ENCODE measurements around the gene PABPC1L. TPM values are rescaled to one million over a fixed set of nuclear protein-coding genes. Genes with fewer than 3 reads are reported as not detected.

PABPC1L gene
- total RNA-seq, 1 experiment from 2014 or later = 83.5 TPM

GRCh38 chr20:44891826-44892225, 18.0 kb upstream of the PABPC1L start:
- H3K27ac Mint-ChIP-seq = no peak overlapping the region
- H3K9me3 Mint-ChIP-seq = no peaks in the 10 kb centered on the region
- Histone ChIP-seq H3K79me1 (ENCODE audit: insufficient read depth, low read depth, low read length, poor library complexity, severe bottlenecking) (peaks cover 8% of the 10 kb centered on the region), H4K91ac (ENCODE audit: insufficient read length, low read depth, low read length) (no peak overlapping the region), H4K8ac (replicated peaks; ENCODE audit: insufficient read length, low read depth, low read length) (no peak overlapping the region), H3K9me3 (ENCODE audit: control insufficient read depth, low read depth, low read length) (no peaks in the 10 kb centered on the region), H3K9ac (ENCODE audit: extremely low read depth, insufficient read length, low read length) (no peak overlapping the region), H2AK5ac (ENCODE audit: insufficient read length, low read length) (no peak overlapping the region), H3K23ac (ENCODE audit: insufficient read length, low read depth, low read length) (no peak overlapping the region), H4K5ac (ENCODE audit: insufficient read length, low read depth, low read length) (no peak overlapping the region), H3K79me2 (ENCODE audit: insufficient read depth, low read length) (peaks cover 66% of the 10 kb centered on the region), H2BK20ac (ENCODE audit: low read depth, low read length, poor library complexity, severe bottlenecking) (no peak overlapping the region), H3T11ph (ENCODE audit: low read length) (no peak overlapping the region), H3K27ac (ENCODE audit: insufficient read length, low read depth, low read length) (no peak overlapping the region), H3K27me3 (ENCODE audit: insufficient read depth, low read length) (no peaks in the 10 kb centered on the region), H3K14ac (ENCODE audit: insufficient read depth, low read length) (no peak overlapping the region), H3K4me1 (ENCODE audit: insufficient read depth, low read length) (no peaks in the 10 kb centered on the region), H4K20me1 (ENCODE audit: control insufficient read depth, insufficient read depth, insufficient read length) (no peaks in the 10 kb centered on the region), H3K56ac (ENCODE audit: insufficient read length, low read depth, low read length) (no peak overlapping the region), H2BK5ac (ENCODE audit: insufficient read length, low read length) (no peak overlapping the region), H3K4ac (ENCODE audit: low read depth, low read length) (no peak overlapping the region), H3K18ac (ENCODE audit: insufficient read length, low read depth, low read length) (no peak overlapping the region), H2AFZ (ENCODE audit: low read length) (no peak overlapping the region), H2BK120ac (ENCODE audit: low read depth, low read length, poor library complexity, severe bottlenecking) (no peak overlapping the region), H2BK15ac (ENCODE audit: low read depth, low read length) (no peak overlapping the region), H3K4me2 (ENCODE audit: insufficient read depth, insufficient read length, low read length) (no peak overlapping the region), H2BK12ac (ENCODE audit: insufficient read length, low read depth, low read length) (no peak overlapping the region), H3K23me2 (ENCODE audit: insufficient read length, low read depth, low read length, poor library complexity, severe bottlenecking) (no peaks in the 10 kb centered on the region)
- no peak for TF ChIP-seq CTCF (conservative IDR thresholded peaks at IDR 0.05)
- H3K36me3 Mint-ChIP-seq (ENCODE audit: insufficient read depth in 1 of 3, low read depth in 3 of 3) = peaks cover 2 to 29% (median 6%) of the 10 kb centered on the region in 3 experiments; a peak in 5 of 7 replicates
- no peaks in the 10 kb centered on the region for H3K27me3 Mint-ChIP-seq (ENCODE audit: low read depth)
- no CpG with 5 or more reads among the region's 1 CpG for WGBS (ENCODE audit: extremely low coverage, insufficient read length, low lambda C conversion rate)
- peaks cover 23 to 27% of the 10 kb centered on the region in 2 experiments for H3K4me1 Mint-ChIP-seq
- H3K4me3 Mint-ChIP-seq = no peak overlapping the region
- no peak for DNase-seq
